Endothelial cell (in vitro differentiated cells): ENCODE measurements around the gene ZBED4. TPM values are rescaled to one million over a fixed set of nuclear protein-coding genes. Genes with fewer than 3 reads are reported as not detected.

Experiments used
- DNase-seq: peaks from one replicate; pipeline ENCODE4 v3.0.0; 2021; ENCODE audit warnings: low spot score
- H3K27ac Mint-ChIP-seq: one replicate; pipeline ENCODE4 v1.8.0; 2021; ENCODE audit warnings: mixed read lengths, inconsistent platforms; ENCODE audit not compliant: unreplicated experiment
- H3K27me3 Mint-ChIP-seq: one replicate; pipeline ENCODE4 v1.8.0; 2021; ENCODE audit warnings: mild to moderate bottlenecking, moderate library complexity, mixed read lengths, inconsistent platforms; ENCODE audit not compliant: unreplicated experiment
- H3K36me3 Mint-ChIP-seq: one replicate; pipeline ENCODE4 v1.8.0; 2021; ENCODE audit warnings: mild to moderate bottlenecking, low read depth, mixed read lengths, inconsistent platforms; ENCODE audit not compliant: unreplicated experiment
- H3K4me1 Mint-ChIP-seq: one replicate; pipeline ENCODE4 v1.8.0; 2021; ENCODE audit warnings: mild to moderate bottlenecking, mixed read lengths, inconsistent platforms; ENCODE audit not compliant: unreplicated experiment
- H3K4me3 Mint-ChIP-seq: one replicate; pipeline ENCODE4 v1.8.0; 2021; ENCODE audit warnings: mild to moderate bottlenecking, mixed read lengths, inconsistent platforms; ENCODE audit not compliant: unreplicated experiment
- H3K9me3 Mint-ChIP-seq: one replicate; pipeline ENCODE4 v1.8.0; 2021; ENCODE audit warnings: mixed read lengths, inconsistent platforms; ENCODE audit not compliant: unreplicated experiment
- long read RNA-seq: library from polyadenylated mRNA; unstranded; transcript quantifications from one replicate; pipeline ENCODE4 v2.0.0, GENCODE V29; 2020; ENCODE audit not compliant: unreplicated experiment
- total RNA-seq: library from RNA; stranded (reverse); fragmentation: NEBNext Ultra II Directional; extraction: Animal tissue kit (Norgen Biotek cat#: 25700); gene quantifications from one replicate; pipeline ENCODE4 v1.2.1, GENCODE V29; 2021; ENCODE audit not compliant: unreplicated experiment
- TF ChIP-seq, protein P1 (sequence below): fragments of 200-600 bp; sonication (generic); IDR thresholded peaks from one replicate; pipeline ENCODE4 v1.5.0; 2021; ENCODE audit warnings: antibody characterized with exemption; ENCODE audit not compliant: unreplicated experiment

ZBED4 gene, protein sequence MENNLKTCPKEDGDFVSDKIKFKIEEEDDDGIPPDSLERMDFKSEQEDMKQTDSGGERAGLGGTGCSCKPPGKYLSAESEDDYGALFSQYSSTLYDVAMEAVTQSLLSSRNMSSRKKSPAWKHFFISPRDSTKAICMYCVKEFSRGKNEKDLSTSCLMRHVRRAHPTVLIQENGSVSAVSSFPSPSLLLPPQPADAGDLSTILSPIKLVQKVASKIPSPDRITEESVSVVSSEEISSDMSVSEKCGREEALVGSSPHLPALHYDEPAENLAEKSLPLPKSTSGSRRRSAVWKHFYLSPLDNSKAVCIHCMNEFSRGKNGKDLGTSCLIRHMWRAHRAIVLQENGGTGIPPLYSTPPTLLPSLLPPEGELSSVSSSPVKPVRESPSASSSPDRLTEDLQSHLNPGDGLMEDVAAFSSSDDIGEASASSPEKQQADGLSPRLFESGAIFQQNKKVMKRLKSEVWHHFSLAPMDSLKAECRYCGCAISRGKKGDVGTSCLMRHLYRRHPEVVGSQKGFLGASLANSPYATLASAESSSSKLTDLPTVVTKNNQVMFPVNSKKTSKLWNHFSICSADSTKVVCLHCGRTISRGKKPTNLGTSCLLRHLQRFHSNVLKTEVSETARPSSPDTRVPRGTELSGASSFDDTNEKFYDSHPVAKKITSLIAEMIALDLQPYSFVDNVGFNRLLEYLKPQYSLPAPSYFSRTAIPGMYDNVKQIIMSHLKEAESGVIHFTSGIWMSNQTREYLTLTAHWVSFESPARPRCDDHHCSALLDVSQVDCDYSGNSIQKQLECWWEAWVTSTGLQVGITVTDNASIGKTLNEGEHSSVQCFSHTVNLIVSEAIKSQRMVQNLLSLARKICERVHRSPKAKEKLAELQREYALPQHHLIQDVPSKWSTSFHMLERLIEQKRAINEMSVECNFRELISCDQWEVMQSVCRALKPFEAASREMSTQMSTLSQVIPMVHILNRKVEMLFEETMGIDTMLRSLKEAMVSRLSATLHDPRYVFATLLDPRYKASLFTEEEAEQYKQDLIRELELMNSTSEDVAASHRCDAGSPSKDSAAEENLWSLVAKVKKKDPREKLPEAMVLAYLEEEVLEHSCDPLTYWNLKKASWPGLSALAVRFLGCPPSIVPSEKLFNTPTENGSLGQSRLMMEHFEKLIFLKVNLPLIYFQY
- 22.6 TPM for total RNA-seq
- long read RNA-seq, partial matches to known transcripts = 0 of 1 reads
- long read RNA-seq, other reads (novel, unspliced or antisense) = 1 of 1 reads

DNA sequence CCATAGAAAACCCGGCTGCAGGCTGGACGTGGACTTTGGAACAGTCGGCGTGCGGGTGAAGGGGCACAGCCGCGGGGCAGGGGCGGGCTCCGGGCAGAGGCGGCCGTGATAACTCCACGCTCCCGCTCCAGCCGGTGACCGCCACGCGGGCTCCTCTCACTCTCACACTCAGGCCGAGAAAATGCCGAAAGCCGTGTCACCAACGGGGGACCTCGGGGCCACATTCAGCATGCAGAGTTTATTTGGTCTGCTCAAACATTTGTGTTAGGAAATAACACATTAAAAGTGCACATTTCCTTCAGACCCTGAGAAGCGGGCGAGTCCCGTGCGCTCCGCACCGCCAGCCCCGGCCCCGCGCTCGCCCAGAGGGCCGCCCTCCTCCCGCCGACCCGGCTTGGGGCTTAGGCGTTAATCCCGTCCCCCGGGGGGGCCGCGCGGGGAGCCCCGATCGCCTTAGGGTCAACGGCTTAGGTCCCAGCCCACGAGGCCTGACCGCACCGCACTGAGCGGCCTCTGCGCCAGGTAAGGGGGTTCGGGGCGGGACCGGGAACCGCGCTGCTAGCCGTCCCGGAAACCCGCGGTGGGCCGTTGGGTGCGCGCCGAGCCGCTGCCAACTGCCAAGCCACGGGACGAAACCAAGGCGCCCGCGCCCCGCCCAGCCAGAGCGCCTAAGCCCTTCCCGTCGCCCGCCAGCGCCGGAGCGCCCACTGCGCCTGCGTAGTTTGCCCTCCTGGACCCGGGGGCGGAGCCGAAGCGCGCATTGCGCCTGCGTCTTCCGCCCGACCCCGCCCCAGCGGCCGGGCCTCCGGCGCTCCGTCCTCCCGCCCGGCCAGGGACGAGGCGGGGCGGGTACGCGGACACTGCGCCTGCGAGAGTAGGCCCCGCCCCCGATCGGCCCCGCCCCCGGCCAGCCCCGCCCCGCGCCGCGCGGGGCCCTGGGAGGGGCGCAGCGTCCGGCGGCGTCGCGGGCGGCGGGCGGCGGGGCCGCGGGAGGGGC lies at the start of gene ZBED4:
TSS of gene ZBED4 (plus strand) at position 947 of the 997 bp plus-strand sequence. CDS start 29,819 bp downstream, outside the sequence.
- peaks cover 8% of the 10 kb centered on the region for H3K36me3 Mint-ChIP-seq
- peaks cover 18% of the 10 kb centered on the region for H3K4me1 Mint-ChIP-seq
- TF ChIP-seq, protein P1, sequence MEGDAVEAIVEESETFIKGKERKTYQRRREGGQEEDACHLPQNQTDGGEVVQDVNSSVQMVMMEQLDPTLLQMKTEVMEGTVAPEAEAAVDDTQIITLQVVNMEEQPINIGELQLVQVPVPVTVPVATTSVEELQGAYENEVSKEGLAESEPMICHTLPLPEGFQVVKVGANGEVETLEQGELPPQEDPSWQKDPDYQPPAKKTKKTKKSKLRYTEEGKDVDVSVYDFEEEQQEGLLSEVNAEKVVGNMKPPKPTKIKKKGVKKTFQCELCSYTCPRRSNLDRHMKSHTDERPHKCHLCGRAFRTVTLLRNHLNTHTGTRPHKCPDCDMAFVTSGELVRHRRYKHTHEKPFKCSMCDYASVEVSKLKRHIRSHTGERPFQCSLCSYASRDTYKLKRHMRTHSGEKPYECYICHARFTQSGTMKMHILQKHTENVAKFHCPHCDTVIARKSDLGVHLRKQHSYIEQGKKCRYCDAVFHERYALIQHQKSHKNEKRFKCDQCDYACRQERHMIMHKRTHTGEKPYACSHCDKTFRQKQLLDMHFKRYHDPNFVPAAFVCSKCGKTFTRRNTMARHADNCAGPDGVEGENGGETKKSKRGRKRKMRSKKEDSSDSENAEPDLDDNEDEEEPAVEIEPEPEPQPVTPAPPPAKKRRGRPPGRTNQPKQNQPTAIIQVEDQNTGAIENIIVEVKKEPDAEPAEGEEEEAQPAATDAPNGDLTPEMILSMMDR = no peak
- peak within 1 kb of the TSS; percentile 86 for H3K27ac Mint-ChIP-seq
- H3K4me3 Mint-ChIP-seq = peak within 1 kb of the TSS; percentile 97
- peak; percentile 100 for DNase-seq
- H3K9me3 Mint-ChIP-seq = no peaks in the 10 kb centered on the region
- peaks cover 24% of the 10 kb centered on the region for H3K27me3 Mint-ChIP-seq

DNA sequence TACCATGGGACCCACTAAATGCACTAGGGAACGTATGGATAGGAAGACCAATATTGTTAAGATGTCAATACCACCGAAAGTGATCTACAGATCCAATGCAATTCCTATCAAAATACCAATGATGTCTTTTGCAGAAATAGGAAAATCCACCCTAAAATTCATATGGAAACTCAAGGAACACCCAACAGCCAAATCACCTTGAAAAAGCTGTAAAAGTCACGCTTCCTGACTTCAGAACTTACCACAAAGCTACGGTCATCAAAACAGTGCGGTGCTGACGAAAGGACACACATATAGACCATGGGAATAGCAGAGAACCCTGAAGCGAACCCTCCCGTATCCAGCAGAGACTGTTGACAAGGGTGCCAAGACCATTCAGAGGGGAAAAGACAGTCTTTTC lies 46.5 kb upstream of the ZBED4 start:
- Mint-ChIP-seq H3K27ac (no peak overlapping the region), H3K4me1 (peaks cover 12% of the 10 kb centered on the region)
- DNase-seq = no peak

DNA sequence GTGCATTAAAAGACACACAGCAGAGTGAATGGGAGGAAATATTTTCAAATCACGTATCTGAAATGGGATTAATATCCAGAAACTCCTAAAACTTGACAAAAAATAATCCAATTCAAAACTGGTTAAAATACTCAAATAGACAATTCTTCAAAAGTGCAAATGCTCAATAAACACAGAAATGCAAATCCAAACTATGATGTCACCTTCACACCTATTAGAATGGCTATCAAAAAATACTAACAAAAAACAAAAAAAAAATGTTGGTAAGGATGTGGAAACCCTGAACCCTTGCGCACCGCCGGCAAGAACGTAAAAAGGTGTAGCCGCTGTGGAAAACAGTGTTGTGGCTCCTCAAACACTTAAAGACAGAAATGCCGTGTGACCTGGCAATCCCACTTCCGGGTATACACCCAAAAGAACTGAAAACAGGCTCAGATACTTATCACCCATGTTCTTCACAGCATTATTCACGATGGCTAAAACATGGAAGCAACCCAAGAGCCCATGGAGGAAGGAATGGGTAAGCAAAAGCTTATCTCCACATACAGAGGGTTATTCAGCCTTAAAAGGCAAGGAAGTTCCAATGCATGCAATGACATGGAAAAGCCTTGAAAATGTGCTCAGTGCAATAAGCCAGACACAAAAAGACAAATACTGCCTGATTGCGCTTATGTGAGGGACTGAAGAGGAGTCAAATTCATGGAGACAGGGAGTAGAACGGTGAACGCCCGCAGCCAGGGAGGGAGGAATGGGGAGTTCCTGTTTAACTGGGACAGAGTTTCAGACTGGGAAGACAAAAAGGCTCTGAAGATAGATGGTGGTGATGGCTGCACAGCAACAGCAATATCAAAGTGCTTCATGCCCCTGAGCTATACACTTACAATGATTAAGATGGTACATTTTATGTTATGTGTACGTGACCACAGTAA lies 45.6 kb upstream of the ZBED4 start:
- Mint-ChIP-seq H3K27me3 (no peaks in the 10 kb centered on the region), H3K9me3 (no peaks in the 10 kb centered on the region), H3K27ac (no peak overlapping the region), H3K36me3 (peaks cover 14% of the 10 kb centered on the region), H3K4me3 (peak overlapping the region; percentile 6), H3K4me1 (peaks cover 12% of the 10 kb centered on the region)
- TF ChIP-seq, protein P1 = no peak
- DNase-seq = no peak

More for the DNA sequence above, 46.5 kb upstream of the ZBED4 start:
- Mint-ChIP-seq H3K9me3 (no peaks in the 10 kb centered on the region), H3K4me3 (peak overlapping the region; percentile 6), H3K36me3 (peaks cover 14% of the 10 kb centered on the region), H3K27me3 (no peaks in the 10 kb centered on the region)
- TF ChIP-seq, protein P1 = no peak
